Medulla oblongata (tissue), 1 donor: ENCODE results near the gene GALNT9.
"Not testable (repeated sequence)": the region's sequence is repeated elsewhere in the genome, so short reads cannot be mapped to it uniquely, and the experiment has no call there.

Source experiments
- DNase-seq: peaks from one replicate; pipeline ENCODE4 v3.0.0-alpha.2; 2015; ENCODE audit errors: extremely low spot score

Gene GALNT9

GRCh38 chr12:132358241-132359225, 29.1 kb upstream of the GALNT9 start:
- not testable (repeated sequence) for DNase-seq

- no peak for DNase-seq
These were observed 28.3 kb upstream of the GALNT9 start for GRCh38 chr12:132357623-132358186.

DNA sequence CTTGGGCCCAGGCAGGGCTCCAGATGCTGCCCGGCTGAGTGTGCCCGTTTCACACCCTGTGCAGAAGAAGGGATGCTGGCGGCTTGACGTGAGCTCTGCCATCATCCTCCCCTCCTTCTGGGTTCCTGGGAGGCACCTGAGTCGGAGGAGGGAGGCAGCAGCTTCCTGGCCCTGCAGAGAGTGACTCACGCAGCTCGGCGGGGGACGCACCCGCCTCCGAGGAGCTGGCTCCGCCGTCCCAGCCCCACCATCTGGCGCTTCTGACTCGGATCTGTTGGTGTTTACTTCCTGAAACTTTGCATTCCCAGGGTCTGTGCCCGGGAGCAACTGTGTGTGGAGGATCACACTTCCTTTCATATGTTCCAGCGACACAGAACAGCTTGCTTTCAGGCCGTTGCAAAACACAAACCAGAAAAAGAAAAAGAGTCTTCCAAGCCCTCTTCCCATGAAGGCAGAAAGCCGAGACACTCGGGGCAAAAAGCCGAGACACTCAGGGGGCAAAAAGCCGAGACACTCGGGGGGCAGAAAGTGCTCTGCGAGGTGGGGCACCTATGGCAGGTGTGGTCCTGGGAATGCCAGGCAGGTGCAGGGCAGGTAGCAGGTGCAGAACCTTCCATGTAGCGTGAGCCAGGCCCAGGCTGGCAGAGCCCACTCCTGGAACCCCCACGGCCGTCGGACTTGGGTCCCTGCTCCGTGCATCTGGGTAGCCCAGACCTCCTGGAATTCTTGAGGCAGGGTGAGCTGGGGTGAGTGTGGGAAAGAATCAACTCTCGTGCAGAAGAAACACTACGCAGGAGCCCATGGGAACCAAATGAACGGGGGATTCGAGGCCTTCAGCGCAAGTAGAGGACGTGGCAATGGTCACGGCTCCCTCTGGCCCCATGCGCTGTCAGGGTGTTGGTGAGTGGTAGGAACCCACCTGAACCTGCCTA, 27.6 kb upstream of the GALNT9 start:
- no peak for DNase-seq

GRCh38 chr12:132355742-132356681, 26.6 kb upstream of the GALNT9 start:
- no peak for DNase-seq

- DNase-seq: no peak
These were observed 25.7 kb upstream of the GALNT9 start for GRCh38 chr12:132354982-132355680.

GRCh38 chr12:132354211-132354981, 25.0 kb upstream of the GALNT9 start:
- DNase-seq: no peak

- DNase-seq: no peak
These were observed 24.4 kb upstream of the GALNT9 start for GRCh38 chr12:132353811-132354210.

DNA sequence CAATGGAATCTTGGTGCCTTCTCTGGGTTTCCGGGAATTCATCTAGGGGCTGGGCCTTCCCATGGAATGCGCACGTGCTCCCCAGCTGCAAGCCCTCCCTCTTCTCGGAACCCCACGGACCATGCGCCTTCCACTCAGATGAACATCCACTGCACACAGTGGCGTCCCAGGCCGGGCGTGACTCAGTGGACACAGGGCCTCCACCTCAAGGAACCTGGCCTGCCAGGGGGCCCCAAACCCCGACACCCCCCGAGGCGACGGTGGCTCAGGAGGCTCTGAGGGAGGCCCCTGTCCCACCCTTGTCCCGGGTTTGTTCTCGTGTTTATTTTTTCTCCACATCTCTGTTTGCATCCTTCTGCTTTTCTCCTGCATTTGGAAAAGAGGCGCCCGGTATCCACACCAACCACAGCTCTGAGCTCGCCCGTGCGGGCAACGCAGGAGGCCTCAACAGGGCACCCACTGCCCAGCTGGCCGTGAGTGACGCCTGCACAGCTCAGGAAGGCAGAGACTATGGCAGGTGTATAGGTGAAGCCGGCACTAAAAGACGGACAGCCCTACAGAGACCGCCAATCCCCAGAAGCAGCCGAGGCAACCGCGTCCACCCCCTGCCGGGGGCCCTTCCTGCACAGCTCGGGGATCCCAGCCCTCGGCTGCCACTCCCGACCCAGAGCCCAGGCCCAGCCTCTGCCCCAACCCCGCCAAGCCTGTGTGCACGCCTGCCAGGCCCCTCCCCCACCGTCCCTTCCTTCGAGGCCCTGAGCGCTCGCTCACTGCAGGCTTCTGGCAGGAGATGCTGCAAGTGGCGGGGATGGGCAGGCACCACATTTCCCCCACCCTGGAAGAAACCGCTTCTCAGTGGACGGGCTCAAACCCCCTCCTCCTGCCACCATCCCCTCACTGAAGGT, 23.8 kb upstream of the GALNT9 start:
- DNase-seq: no peak

- DNase-seq: no peak
These were observed 22.5 kb upstream of the GALNT9 start for GRCh38 chr12:132351751-132352495.

DNA sequence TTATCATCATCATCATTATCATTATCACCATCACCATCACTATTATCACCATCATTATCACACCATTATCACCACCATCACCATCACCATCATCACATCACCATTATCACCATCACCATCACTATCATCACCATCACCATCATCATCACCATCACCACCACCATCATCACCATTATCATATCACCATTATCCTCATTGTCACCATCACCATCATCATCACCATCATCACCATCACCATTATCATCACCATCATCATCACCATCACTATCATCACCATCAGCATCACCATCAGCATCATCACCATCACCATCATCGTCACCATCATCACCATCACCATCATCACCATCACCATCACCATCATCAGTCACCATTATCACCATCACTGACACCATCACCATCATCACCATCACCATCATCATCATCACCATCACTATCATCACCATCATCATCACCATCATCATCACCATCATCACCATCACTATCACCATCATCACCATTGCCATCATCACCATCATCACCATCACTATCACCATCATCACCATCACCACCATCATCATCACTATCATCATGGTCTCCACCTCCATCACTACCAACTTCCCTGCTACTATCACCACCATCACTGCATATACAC, 20.2 kb upstream of the GALNT9 start:
- DNase-seq: no peak

GRCh38 chr12:132348176-132348575, 18.8 kb upstream of the GALNT9 start:
- no peak for DNase-seq

DNA sequence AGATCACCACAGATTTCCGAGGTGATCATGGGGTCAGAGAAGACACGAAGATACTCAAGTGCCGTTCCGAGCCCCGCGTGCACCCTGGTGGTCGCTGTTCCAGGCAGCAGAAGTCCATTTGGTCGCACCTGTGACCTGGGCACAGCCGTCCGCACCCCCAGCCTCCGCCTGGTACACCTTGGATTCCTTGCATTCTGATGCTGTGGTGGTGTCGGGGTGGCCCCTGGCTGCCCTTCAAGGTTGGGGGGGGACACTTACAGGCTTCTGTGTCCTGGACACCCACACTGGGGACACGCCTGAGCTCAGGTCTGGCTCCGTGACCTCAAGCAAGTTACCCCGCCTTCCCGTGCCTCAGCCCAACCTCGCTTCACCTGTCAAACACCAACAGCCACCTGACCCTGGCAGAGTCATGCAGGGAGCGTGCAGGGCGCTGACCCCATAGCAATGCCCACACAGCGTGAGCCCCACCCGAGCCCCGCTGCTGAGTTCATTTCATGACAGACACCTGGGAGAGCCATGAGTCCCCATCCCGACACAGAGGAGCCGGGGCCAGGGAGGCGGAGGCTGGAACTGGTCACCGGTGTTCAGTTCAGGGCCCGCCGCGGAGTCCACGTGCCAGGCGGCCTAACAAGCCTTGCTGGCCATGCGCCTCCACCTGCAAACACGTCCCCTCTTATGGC, 17.9 kb upstream of the GALNT9 start:
- DNase-seq: no peak

DNA sequence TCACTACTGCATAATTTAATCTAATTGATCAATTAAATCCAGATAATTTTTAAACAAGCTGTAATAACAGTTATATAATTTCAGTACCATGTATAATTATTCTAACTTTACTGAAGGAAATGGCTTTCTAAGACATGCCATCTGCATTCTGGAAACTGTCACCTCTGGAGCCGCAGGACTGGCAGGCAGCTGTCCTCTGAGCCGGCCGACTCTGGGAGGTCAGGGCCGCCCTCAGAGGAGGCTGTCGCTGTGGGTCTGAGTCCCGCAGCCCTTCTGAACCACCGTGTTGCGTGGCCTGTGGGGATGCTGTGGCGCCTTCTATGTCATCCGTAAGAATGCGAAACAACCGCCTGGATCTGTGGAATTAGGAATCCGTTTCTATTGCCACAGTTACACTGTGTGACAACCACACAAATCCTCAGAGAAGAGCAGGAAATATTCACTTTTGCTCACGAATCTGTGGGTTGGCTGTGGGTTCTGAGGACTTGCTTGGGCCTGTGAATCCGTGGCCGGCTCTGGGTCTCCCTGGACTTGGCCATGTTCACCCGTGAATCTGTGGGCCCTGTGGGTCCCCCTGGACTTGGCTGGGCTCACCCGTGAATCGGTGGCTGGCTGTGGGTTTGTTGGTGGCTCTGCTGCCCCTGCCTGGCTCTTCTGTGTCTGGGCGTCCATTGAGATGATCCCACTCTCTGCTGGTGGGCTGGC, 17.2 kb upstream of the GALNT9 start:
- DNase-seq: no peak

GRCh38 chr12:132345561-132346200, 16.3 kb upstream of the GALNT9 start:
- no peak for DNase-seq

DNA sequence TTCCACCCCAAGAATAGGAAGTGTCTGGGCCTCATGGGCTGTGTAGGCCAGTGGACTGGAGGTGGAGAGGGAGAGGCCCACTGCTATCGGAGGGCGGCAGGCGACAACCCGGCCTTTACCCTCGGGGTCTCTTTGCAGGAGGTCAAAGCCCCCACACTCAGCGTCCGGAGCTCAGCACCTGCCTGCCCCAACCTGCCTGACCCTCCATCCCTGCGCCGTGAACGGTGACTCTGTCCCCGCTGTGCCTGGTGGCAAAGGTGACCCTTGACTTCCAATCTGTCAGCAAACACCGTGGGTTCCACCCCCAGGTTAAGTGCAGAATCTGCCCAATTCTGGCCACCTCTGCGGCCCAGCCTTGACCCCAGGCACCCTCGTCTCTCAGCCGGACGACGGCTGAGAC, 15.7 kb upstream of the GALNT9 start:
- DNase-seq: no peak

- no peak for DNase-seq
These were observed 15.2 kb upstream of the GALNT9 start for GRCh38 chr12:132344601-132345000.
